Keratinocyte (primary cell): Measurements from ENCODE around the gene IQGAP3. TPM values are rescaled to one million over a fixed set of nuclear protein-coding genes. Genes with fewer than 3 reads are reported as not detected.

Source experiments
- DNase-seq: peaks from one replicate; pipeline ENCODE4 v3.0.0-alpha.2; 2011; ENCODE audit warnings: low read depth, missing footprints, low spot score
- FAIRE-seq: peaks from 2 replicates; lab custom pipeline; 2011; peaks lifted over from hg19 to GRCh38; lab: Jason Lieb, UNC
- H2AFZ ChIP-seq: 2 replicates; pipeline ENCODE4 v1.6.0; 2012; ENCODE audit warnings: low read length, control low read depth, inconsistent platforms; ENCODE audit not compliant: control insufficient read depth
- H3K27ac ChIP-seq: 2 replicates; pipeline ENCODE4 v1.5.1; 2011; ENCODE audit warnings: low read length; ENCODE audit not compliant: control insufficient read depth, insufficient read depth
- H3K27me3 ChIP-seq: 3 replicates; pipeline ENCODE4 v1.6.0; 2011; ENCODE audit warnings: low read length; ENCODE audit not compliant: control insufficient read depth, insufficient read depth; ENCODE audit errors: extremely low read depth
- H3K36me3 ChIP-seq, 2 experiments: 2 replicates in 1 of 2; 3 replicates in 1 of 2; pipeline ENCODE4 v1.5.1; 2011; ENCODE audit warnings: low read length in 2 of 2, mild to moderate bottlenecking in 1 of 2; ENCODE audit not compliant: control insufficient read depth in 2 of 2, insufficient read depth in 2 of 2; ENCODE audit errors: extremely low read depth in 1 of 2
- H3K4me1 ChIP-seq: 3 replicates; pipeline ENCODE4 v1.5.1; 2011; ENCODE audit warnings: low read length; ENCODE audit not compliant: control insufficient read depth, insufficient read depth; ENCODE audit errors: extremely low read depth
- H3K4me2 ChIP-seq: 3 replicates; pipeline ENCODE4 v1.6.0; 2011; ENCODE audit warnings: low read depth, low read length; ENCODE audit not compliant: control insufficient read depth, insufficient read depth; ENCODE audit errors: extremely low read depth
- H3K4me3 ChIP-seq, 3 experiments: fragments of 200-600 bp in 1 of 3; sonication (generic) in 1 of 3; 2 replicates in 2 of 3; 3 replicates in 1 of 3; pipeline ENCODE4 v1.5.1; 2011 to 2016; ENCODE audit warnings: low read length in 3 of 3, mild to moderate bottlenecking in 3 of 3, control low read depth in 2 of 3, inconsistent platforms in 1 of 3, low read depth in 1 of 3, mixed read lengths in 1 of 3, mixed run types in 1 of 3, moderate library complexity in 1 of 3; ENCODE audit not compliant: control insufficient read depth in 2 of 3, insufficient read depth in 2 of 3; ENCODE audit errors: extremely low read depth in 1 of 3
- H3K79me2 ChIP-seq: 2 replicates; pipeline ENCODE4 v1.6.0; 2012; ENCODE audit warnings: low read length; ENCODE audit not compliant: control insufficient read depth, insufficient read depth
- H3K9ac ChIP-seq: 3 replicates; pipeline ENCODE4 v1.6.0; 2011; ENCODE audit warnings: low read length; ENCODE audit not compliant: control insufficient read depth, insufficient read depth; ENCODE audit errors: extremely low read depth
- H3K9me1 ChIP-seq: 3 replicates; pipeline ENCODE4 v1.6.0; 2011; ENCODE audit warnings: low read length; ENCODE audit not compliant: control insufficient read depth, insufficient read depth; ENCODE audit errors: extremely low read depth
- H3K9me3 ChIP-seq: 2 replicates; pipeline ENCODE4 v1.5.1; 2012; ENCODE audit warnings: low read depth, low read length; ENCODE audit not compliant: control insufficient read depth
- H4K20me1 ChIP-seq: 3 replicates; pipeline ENCODE4 v1.6.0; 2011; ENCODE audit warnings: low read length; ENCODE audit not compliant: control insufficient read depth, insufficient read depth; ENCODE audit errors: extremely low read depth
- CTCF ChIP-seq, 3 experiments: IDR thresholded peaks in 1 of 3; conservative IDR thresholded peaks in 1 of 3; optimal IDR thresholded peaks in 1 of 3; 2 replicates in 2 of 3; 3 replicates in 1 of 3; pipeline versions ENCODE3 to v1.5.1; 2011; ENCODE audit warnings: low read length in 3 of 3, mild to moderate bottlenecking in 3 of 3, moderate library complexity in 2 of 3, control low read depth in 1 of 3, inconsistent platforms in 1 of 3; ENCODE audit not compliant: insufficient read depth in 2 of 3; ENCODE audit errors: extremely low read depth in 1 of 3
- EZH2 ChIP-seq: IDR thresholded peaks from one replicate; pipeline ENCODE4 v1.6.1; 2012; ENCODE audit warnings: inconsistent platforms, mild to moderate bottlenecking, low read length, moderate library complexity
- dilution Hi-C: fragments of 300-500 bp; cut with MboI; formaldehyde crosslinking; loops from one replicate; pipeline ENCODE4 v1.7.0; 2020; ENCODE audit warnings: low sequenced_read_pairs; ENCODE audit not compliant: extremely low pct_ligation_motif_present
- polyA plus RNA-seq, 5 experiments: library from polyadenylated mRNA; depleted of rRNA in 3 of 5; stranded (reverse) in 3 of 5; stranded (forward) in 1 of 5; unstranded in 1 of 5; fragments of >200 nt; gene quantifications; 1 replicate in 1 of 5; 2 replicates in 3 of 5; 3 replicates in 1 of 5; pipeline versions ENCODE4 v1.2.1 to v1.2.3, GENCODE V29; 2011 to 2012; ENCODE audit warnings: missing spikeins in 2 of 5, low read depth in 1 of 5, low replicate concordance in 1 of 5

The IQGAP3 gene
- polyA plus RNA-seq, 1 donor (not counting 4 experiments of a cell fraction or from before 2014, with no cell fraction given): 5.3 TPM

GRCh38 chr1:156533568-156534220 lies 38.7 kb downstream of the IQGAP3 start:
- no peak for TF ChIP-seq CTCF (optimal IDR thresholded peaks at IDR 0.05 in 1 of 3, IDR thresholded peaks at IDR 0.05 in 1 of 3, conservative IDR thresholded peaks at IDR 0.05 in 1 of 3; ENCODE audit: extremely low read depth in 1 of 3, insufficient read depth in 2 of 3, low read length in 3 of 3)
- TF ChIP-seq EZH2: no peak
- Histone ChIP-seq H3K4me3 (no peak overlapping the region), H3K79me2 (no peaks in the 10 kb centered on the region), H3K27ac (no peak overlapping the region), H3K9ac (no peak overlapping the region), H3K9me1 (no peaks in the 10 kb centered on the region), H4K20me1 (no peaks in the 10 kb centered on the region), H3K27me3 (no peaks in the 10 kb centered on the region), H3K36me3 (peaks cover 0 to 46% of the 10 kb centered on the region in 2 experiments), H3K4me2 (no peak overlapping the region), H3K4me1 (no peaks in the 10 kb centered on the region), H2AFZ (no peak overlapping the region), H3K9me3 (no peaks in the 10 kb centered on the region)
- dilution Hi-C loops: no loop called here
- DNase-seq (no peak), FAIRE-seq (no peak)

- dilution Hi-C loops: no loop called here
- H3K27ac ChIP-seq: no peak overlapping the region
- H2AFZ ChIP-seq: no peak overlapping the region
- H3K9ac ChIP-seq: no peak overlapping the region
- FAIRE-seq (no peak), DNase-seq (no peak)
- H4K20me1 ChIP-seq: no peaks in the 10 kb centered on the region
- no peaks in the 10 kb centered on the region for H3K79me2 ChIP-seq
- no peak overlapping the region for H3K4me3 ChIP-seq
- H3K9me3 ChIP-seq: no peaks in the 10 kb centered on the region
- no peak overlapping the region for H3K4me2 ChIP-seq
- peaks cover 0 to 45% of the 10 kb centered on the region in 2 experiments for H3K36me3 ChIP-seq
- no peaks in the 10 kb centered on the region for H3K4me1 ChIP-seq
- no peaks in the 10 kb centered on the region for H3K9me1 ChIP-seq
- no peaks in the 10 kb centered on the region for H3K27me3 ChIP-seq
- TF ChIP-seq EZH2: no peak
- no peak for TF ChIP-seq CTCF (optimal IDR thresholded peaks at IDR 0.05 in 1 of 3, IDR thresholded peaks at IDR 0.05 in 1 of 3, conservative IDR thresholded peaks at IDR 0.05 in 1 of 3; ENCODE audit: extremely low read depth in 1 of 3, insufficient read depth in 2 of 3, low read length in 3 of 3)
These were observed 40.0 kb downstream of the IQGAP3 start for GRCh38 chr1:156532374-156532773.
